ENCODE data around the gene PLCG2. TPM values are rescaled to one million over a fixed set of nuclear protein-coding genes. Genes with fewer than 3 reads are reported as not detected.

Gene PLCG2
- total and polyA plus RNA-seq, 2 of the 8 experiments (the other 6 are each of a cell fraction or from before 2014, with no cell fraction given) = 6.1 to 6.9 TPM

DNA sequence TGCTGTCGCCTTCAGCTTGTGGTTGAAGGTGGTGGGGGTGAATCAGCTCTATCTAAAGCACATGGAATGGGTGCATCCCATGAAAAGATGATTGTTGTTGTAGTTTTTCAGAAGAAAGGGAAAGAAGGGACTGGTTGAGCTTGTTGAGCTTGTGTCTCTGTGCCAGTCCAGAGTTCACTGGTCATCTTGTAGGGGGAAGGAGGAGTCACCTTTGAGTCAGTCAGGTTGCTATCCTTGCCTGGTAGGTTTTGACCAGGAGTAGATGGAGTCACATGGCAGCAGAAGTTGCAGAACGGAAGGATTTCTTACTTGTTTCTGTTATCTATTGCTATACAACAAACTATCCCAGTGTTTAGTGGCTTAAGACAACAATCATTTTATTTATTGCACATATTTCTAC is 73.3 kb downstream of the PLCG2 start (continued):
- no peak for TF ChIP-seq SP1 (IDR thresholded peaks at IDR 0.05; ENCODE audit: low read depth, low read length)
- no peak for TF ChIP-seq CBX5 (IDR thresholded peaks at IDR 0.05; ENCODE audit: low read depth, low read length)
- no peak for TF ChIP-seq HDAC2 (IDR thresholded peaks at IDR 0.05; ENCODE audit: borderline replicate concordance in 1 of 2, low read depth in 2 of 2, low read length in 2 of 2)
- no peak for TF ChIP-seq POLR2A (IDR thresholded peaks at IDR 0.05; ENCODE audit: control extremely low read depth in 1 of 2, low read depth in 2 of 2, low read length in 2 of 2)
- TF ChIP-seq, protein P1, sequence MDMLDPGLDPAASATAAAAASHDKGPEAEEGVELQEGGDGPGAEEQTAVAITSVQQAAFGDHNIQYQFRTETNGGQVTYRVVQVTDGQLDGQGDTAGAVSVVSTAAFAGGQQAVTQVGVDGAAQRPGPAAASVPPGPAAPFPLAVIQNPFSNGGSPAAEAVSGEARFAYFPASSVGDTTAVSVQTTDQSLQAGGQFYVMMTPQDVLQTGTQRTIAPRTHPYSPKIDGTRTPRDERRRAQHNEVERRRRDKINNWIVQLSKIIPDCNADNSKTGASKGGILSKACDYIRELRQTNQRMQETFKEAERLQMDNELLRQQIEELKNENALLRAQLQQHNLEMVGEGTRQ (IDR thresholded peaks at IDR 0.05; ENCODE audit: low read length) = no peak
- TF ChIP-seq EP300 (IDR thresholded peaks at IDR 0.05; ENCODE audit: borderline replicate concordance in 1 of 2, low read depth in 2 of 2, low read length in 2 of 2) = no peak
